GM12864 (cell line): ENCODE data around the gene PEAK1.
"Not testable (repeated sequence)": the region's sequence is repeated elsewhere in the genome, so short reads cannot be mapped to it uniquely, and the experiment has no call there.

Source experiments
- DNase-seq: peaks from one replicate; pipeline ENCODE4 v3.0.0-alpha.2; 2011; ENCODE audit warnings: low read depth
- H3K4me3 ChIP-seq: 2 replicates; pipeline ENCODE4 v1.5.1; 2011; ENCODE audit warnings: mild to moderate bottlenecking, low read depth, low read length, control low read depth
- CTCF ChIP-seq: IDR thresholded peaks from 2 replicates; pipeline ENCODE4 v1.5.1; 2011; ENCODE audit warnings: low read depth, mild to moderate bottlenecking, moderate library complexity, low read length, control low read depth, inconsistent platforms; ENCODE audit errors: missing control alignments

PEAK1 gene

DNA sequence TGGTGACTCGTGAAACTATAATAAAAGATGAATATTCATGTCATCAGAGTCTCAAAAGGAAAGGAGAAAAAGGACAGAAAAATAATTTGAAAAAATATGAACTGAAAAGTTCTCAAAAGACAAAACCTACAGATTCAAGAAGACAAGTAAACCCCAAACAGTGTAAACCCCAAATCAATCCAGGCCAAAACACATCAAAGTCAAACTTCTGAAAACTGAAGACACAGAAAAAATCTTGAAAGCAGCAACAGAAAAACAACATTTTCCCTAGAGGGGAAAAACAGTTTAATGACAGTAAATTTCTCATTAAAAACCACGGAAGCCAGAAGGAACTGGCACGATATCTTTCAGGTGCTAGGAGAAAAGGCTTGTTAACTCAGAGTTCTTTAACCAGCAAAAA, 143.8 kb downstream of the PEAK1 start:
- no peak for TF ChIP-seq CTCF
- no peak overlapping the region for H3K4me3 ChIP-seq
- no peak for DNase-seq

DNA sequence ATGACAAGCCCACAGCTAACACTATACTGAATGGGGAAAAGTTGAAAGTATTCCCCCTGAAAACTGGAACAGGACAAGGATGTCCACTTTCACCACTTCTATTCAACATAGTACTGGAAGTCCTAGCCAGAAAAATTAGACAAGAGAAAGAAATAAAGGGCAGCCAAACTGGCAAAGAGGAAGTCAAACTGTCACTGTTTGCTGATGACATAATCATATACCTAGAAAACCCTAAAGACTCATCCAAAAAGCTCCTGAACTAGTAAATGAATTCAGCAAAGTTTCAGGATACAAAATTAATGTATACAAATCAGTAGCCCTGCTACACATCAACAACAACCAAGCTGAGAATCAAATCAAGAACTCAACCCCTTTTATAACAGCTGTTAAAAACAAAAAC, 146.8 kb downstream of the PEAK1 start:
- not testable (repeated sequence) for H3K4me3 ChIP-seq, DNase-seq

- TF ChIP-seq CTCF: no peak
- H3K4me3 ChIP-seq: no peak overlapping the region
- no peak for DNase-seq
Observed at GRCh38 chr15:77266708-77267386, 153.1 kb downstream of the PEAK1 start.

- H3K4me3 ChIP-seq: no peak overlapping the region
- TF ChIP-seq CTCF: no peak
- no peak for DNase-seq
Observed at GRCh38 chr15:77255385-77255784, 164.5 kb downstream of the PEAK1 start.

- TF ChIP-seq CTCF: no peak
- H3K4me3 ChIP-seq: no peak overlapping the region
- no peak for DNase-seq
Observed at GRCh38 chr15:77251662-77252061, 168.2 kb downstream of the PEAK1 start.

DNA sequence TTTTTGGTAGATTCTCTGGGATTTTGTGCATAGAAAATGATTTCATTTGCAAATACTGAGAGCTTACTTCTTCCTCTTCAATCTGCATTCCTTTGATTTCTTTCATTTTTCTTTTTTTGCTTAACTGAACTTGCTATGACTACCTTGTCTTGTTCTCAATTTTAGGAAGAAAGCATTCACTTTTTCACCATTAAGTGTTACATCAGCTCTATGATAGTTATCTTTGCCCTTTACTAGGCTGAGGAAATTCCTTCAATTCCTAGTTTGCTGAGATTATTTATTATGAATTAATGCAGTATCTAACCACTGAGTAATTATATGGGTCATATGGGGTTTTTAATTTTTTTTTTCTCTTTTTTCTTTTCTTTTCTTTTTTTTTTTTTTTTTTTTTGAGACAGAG, 172.8 kb downstream of the PEAK1 start:
- no peak overlapping the region for H3K4me3 ChIP-seq
- no peak for DNase-seq
- TF ChIP-seq CTCF: no peak

GRCh38 chr15:77243716-77244401, 176.0 kb downstream of the PEAK1 start:
- TF ChIP-seq CTCF: no peak
- DNase-seq: no peak
- H3K4me3 ChIP-seq: no peak overlapping the region
